ENCODE measurements around the gene DNAI1.

Gene DNAI1

DNA sequence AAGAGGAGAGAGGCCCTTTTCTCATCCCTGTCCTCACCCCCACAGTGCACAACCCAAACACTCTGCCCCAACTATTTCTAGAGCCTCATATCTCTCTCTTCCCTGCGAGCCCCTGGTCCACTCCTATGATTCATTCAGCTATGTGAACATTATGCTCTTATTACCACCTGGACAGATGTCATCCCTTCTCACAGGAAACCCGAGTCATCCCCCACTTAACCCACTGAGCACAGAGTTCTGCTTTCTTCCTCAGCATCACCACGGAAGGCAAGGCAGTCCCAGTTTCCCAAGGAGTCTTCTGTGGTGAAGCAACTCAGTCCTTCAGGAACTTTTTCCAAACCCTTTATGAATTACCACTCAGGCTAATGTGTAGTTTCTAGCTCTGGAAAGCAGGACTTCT, 1.3 kb downstream of the DNAI1 start:
- Histone ChIP-seq H3K4me2 (no peak overlapping the region), H3K27me3 (ENCODE audit: insufficient read depth, low read depth) (0 out of 2 replicates have a peak, but pooled peaks cover 2% of the 10 kb centered on the region), H3K36me3 (ENCODE audit: insufficient read depth) (no peaks in the 10 kb centered on the region), H2AFZ (ENCODE audit: low read depth) (no peak overlapping the region), H3K4me1 (ENCODE audit: low read depth, poor library complexity, severe bottlenecking) (peaks cover 7% of the 10 kb centered on the region), H3K4me3 (IDR thresholded peaks at IDR 0.05; ENCODE audit: insufficient read depth, low read depth, low read length) (no peak overlapping the region), H3K27ac (no peak overlapping the region), H3K79me2 (ENCODE audit: insufficient read depth, low read depth) (peaks cover 19% of the 10 kb centered on the region; the same call in 1 of the 2 replicates), H3K9ac (no peak overlapping the region), H4K20me1 (ENCODE audit: insufficient read depth) (no peaks in the 10 kb centered on the region)
- TF ChIP-seq CTCF (conservative IDR thresholded peaks at IDR 0.05; ENCODE audit: low read depth, low read length) = no peak

DNA sequence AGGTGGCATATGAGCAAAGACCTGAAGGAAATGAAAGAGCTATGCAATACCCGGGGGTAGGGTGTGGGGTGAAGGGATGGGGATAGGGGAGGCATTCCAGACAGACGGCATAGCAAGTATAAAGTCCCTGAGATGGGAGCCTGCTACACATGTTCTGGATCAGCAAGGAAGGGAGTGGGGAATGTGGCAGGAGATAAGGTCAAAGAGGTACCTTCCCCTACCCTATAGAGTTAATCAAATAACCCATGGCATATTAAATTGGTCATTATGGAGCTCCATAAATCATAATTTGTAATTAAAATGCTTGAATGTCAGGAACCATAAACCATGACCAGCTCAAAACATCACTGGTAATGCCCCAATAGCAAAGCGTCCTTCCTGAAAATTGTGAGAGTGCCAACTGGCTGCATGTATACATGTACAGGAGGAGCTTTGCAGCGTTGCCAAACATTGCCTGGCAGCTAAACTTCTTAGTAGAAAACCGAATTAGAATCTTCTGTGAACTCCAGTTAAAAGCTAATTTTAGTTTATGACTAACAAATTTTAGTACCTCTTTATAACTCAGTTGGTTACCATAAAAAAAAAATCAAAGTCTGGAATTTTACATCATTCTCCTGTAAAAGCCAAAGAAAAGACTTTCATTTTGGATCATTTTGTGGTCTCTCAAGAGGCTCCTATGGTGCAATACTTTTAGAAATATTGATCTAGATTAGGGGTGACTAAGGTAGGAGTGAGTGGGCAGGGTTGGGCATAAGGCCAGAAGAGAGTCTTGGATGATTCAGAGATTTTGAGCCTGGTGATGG, 4.7 kb downstream of the DNAI1 start:
- Histone ChIP-seq H3K36me3 (ENCODE audit: insufficient read depth) (no peaks in the 10 kb centered on the region), H3K4me3 (IDR thresholded peaks at IDR 0.05; ENCODE audit: insufficient read depth, low read depth, low read length) (no peak overlapping the region), H2AFZ (ENCODE audit: low read depth) (no peak overlapping the region), H3K27ac (no peak overlapping the region), H4K20me1 (ENCODE audit: insufficient read depth) (no peaks in the 10 kb centered on the region), H3K79me2 (ENCODE audit: insufficient read depth, low read depth) (no peaks in the 10 kb centered on the region), H3K4me2 (no peak overlapping the region), H3K9ac (no peak overlapping the region), H3K27me3 (ENCODE audit: insufficient read depth, low read depth) (0 out of 2 replicates have a peak, but pooled peaks cover 2% of the 10 kb centered on the region), H3K4me1 (ENCODE audit: low read depth, poor library complexity, severe bottlenecking) (no peaks in the 10 kb centered on the region)
- TF ChIP-seq CTCF (conservative IDR thresholded peaks at IDR 0.05; ENCODE audit: low read depth, low read length) = no peak

- Histone ChIP-seq H3K4me3 (IDR thresholded peaks at IDR 0.05; ENCODE audit: insufficient read depth, low read depth, low read length) (no peak overlapping the region), H3K79me2 (ENCODE audit: insufficient read depth, low read depth) (no peaks in the 10 kb centered on the region), H3K9ac (no peak overlapping the region), H3K4me2 (no peak overlapping the region), H3K4me1 (ENCODE audit: low read depth, poor library complexity, severe bottlenecking) (no peaks in the 10 kb centered on the region), H3K36me3 (ENCODE audit: insufficient read depth) (no peaks in the 10 kb centered on the region), H3K27ac (no peak overlapping the region), H2AFZ (ENCODE audit: low read depth) (no peak overlapping the region), H3K27me3 (ENCODE audit: insufficient read depth, low read depth) (0 out of 2 replicates have a peak, but pooled peaks cover 2% of the 10 kb centered on the region), H4K20me1 (ENCODE audit: insufficient read depth) (no peaks in the 10 kb centered on the region)
- TF ChIP-seq CTCF (conservative IDR thresholded peaks at IDR 0.05; ENCODE audit: low read depth, low read length) = no peak
These were observed 5.3 kb downstream of the DNAI1 start for GRCh38 chr9:34463901-34464232.

DNA sequence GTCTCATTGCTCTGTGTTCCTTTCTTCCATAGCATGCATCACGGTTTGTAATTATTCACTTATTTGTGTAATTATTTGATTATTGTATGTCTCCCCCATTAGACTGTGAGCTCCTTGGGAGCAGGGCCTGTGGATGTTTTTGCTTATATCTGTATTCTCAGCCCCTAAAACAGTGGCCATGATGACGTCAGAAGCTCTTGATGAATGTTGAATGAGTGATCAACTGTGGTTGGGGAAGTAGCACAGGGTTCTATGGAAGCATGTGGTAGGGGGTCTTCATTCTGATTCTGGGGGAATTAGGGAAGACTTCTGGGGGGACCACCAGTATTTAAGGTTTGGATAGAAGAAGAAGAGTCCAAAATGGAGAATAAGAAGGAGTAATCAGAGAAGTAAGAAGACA, 6.0 kb downstream of the DNAI1 start:
- H3K27ac ChIP-seq = no peak overlapping the region
- H3K9ac ChIP-seq = no peak overlapping the region
- no peak overlapping the region for H3K4me3 ChIP-seq (IDR thresholded peaks at IDR 0.05; ENCODE audit: insufficient read depth, low read depth, low read length)
- H2AFZ ChIP-seq (ENCODE audit: low read depth) = no peak overlapping the region
- no peaks in the 10 kb centered on the region for H4K20me1 ChIP-seq (ENCODE audit: insufficient read depth)
- H3K27me3 ChIP-seq (ENCODE audit: insufficient read depth, low read depth) = 0 out of 2 replicates have a peak, but pooled peaks cover 2% of the 10 kb centered on the region
- no peaks in the 10 kb centered on the region for H3K36me3 ChIP-seq (ENCODE audit: insufficient read depth)
- H3K4me2 ChIP-seq = no peak overlapping the region
- TF ChIP-seq CTCF (conservative IDR thresholded peaks at IDR 0.05; ENCODE audit: low read depth, low read length) = no peak
- no peaks in the 10 kb centered on the region for H3K79me2 ChIP-seq (ENCODE audit: insufficient read depth, low read depth)
- H3K4me1 ChIP-seq (ENCODE audit: low read depth, poor library complexity, severe bottlenecking) = no peaks in the 10 kb centered on the region
